CMK (cell line): ENCODE results near the gene RGSL1.
"Not testable (repeated sequence)": the region's sequence is repeated elsewhere in the genome, so short reads cannot be mapped to it uniquely, and the experiment has no call there.

Experiments
- DNase-seq: peaks from one replicate; pipeline ENCODE4 v3.0.0-alpha.2; 2010; ENCODE audit warnings: low read depth

RGSL1 gene

GRCh38 chr1:182446033-182446669, 3.8 kb upstream of the RGSL1 start:
- peak; percentile 9 for DNase-seq

GRCh38 chr1:182447124-182447523, 2.8 kb upstream of the RGSL1 start:
- DNase-seq: not testable (repeated sequence)

- DNase-seq: no peak
Measured at GRCh38 chr1:182447660-182448059, 2.3 kb upstream of the RGSL1 start.

GRCh38 chr1:182453631-182454030, 3.7 kb downstream of the RGSL1 start:
- DNase-seq: no peak

GRCh38 chr1:182457844-182458243, 7.9 kb downstream of the RGSL1 start:
- DNase-seq: no peak

GRCh38 chr1:182459949-182460348, 10.0 kb downstream of the RGSL1 start:
- DNase-seq: no peak

- DNase-seq: no peak
Measured at GRCh38 chr1:182460550-182460951, 10.6 kb downstream of the RGSL1 start.

GRCh38 chr1:182473556-182473955, 23.6 kb downstream of the RGSL1 start:
- DNase-seq: no peak

GRCh38 chr1:182476625-182477024, 26.7 kb downstream of the RGSL1 start:
- DNase-seq: no peak

- no peak for DNase-seq
Measured at GRCh38 chr1:182478238-182478637, 28.3 kb downstream of the RGSL1 start.

GRCh38 chr1:182484067-182484466, 34.1 kb downstream of the RGSL1 start:
- no peak for DNase-seq

GRCh38 chr1:182484531-182485257, 34.7 kb downstream of the RGSL1 start:
- DNase-seq: no peak

- DNase-seq: no peak
Measured at GRCh38 chr1:182485861-182486260, 35.9 kb downstream of the RGSL1 start.

GRCh38 chr1:182488803-182489202, 38.9 kb downstream of the RGSL1 start:
- DNase-seq: no peak

- no peak for DNase-seq
Measured at GRCh38 chr1:182493063-182493462, 43.1 kb downstream of the RGSL1 start.

GRCh38 chr1:182495002-182495401, 45.1 kb downstream of the RGSL1 start:
- no peak for DNase-seq

GRCh38 chr1:182495693-182496092, 45.7 kb downstream of the RGSL1 start:
- DNase-seq: no peak

GRCh38 chr1:182507685-182508084, 57.7 kb downstream of the RGSL1 start:
- no peak for DNase-seq

- DNase-seq: no peak
Measured at GRCh38 chr1:182515556-182515955, 65.6 kb downstream of the RGSL1 start.

GRCh38 chr1:182520736-182521135, 70.8 kb downstream of the RGSL1 start:
- no peak for DNase-seq

GRCh38 chr1:182525342-182525741, 75.4 kb downstream of the RGSL1 start:
- no peak for DNase-seq

- peak; percentile 4 for DNase-seq
Measured at GRCh38 chr1:182527680-182528079, 77.7 kb downstream of the RGSL1 start.

GRCh38 chr1:182528206-182528605, 78.3 kb downstream of the RGSL1 start:
- not testable (repeated sequence) for DNase-seq

GRCh38 chr1:182533896-182534295, 84.0 kb downstream of the RGSL1 start:
- DNase-seq: no peak
